ENCODE data around the gene IL4R.
"Not testable (repeated sequence)": the region's sequence is repeated elsewhere in the genome, so short reads cannot be mapped to it uniquely, and the experiment has no call there.

Gene IL4R

GRCh38 chr16:27408012-27408601, 94.3 kb downstream of the IL4R start:
- peak; percentile 44 for DNase-seq

DNA sequence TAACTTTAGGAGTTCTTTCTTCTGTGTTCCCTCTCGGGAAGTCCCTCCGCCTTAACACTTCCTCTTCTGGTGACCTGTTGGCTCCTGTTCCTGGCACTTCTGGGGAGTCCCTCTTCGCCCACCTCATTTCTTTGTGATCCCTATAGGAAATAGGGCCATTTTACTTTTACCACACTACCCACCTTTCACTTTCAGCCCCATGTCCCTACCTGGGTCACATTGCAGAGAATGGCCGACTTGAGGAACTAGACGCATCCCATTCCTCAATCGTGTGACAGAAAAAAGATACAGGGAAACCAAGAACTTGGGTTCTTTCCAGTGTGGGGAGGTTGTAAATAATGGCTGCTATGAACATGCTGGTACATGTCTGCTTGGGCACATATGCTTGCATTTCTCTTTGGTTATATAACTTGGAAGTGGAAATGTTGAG, 94.8 kb downstream of the IL4R start:
- DNase-seq = no peak

GRCh38 chr16:27409958-27410357, 96.2 kb downstream of the IL4R start:
- DNase-seq = not testable (repeated sequence)

- no peak for DNase-seq
Measured at GRCh38 chr16:27410761-27411160, 97.0 kb downstream of the IL4R start.

- DNase-seq = no peak
Measured at GRCh38 chr16:27413956-27414355, 100.2 kb downstream of the IL4R start.

Data from hematopoietic multipotent progenitor cell treated with erythropoietin and hydrocortisone succinate and interleukin-3 and kit ligand, for 8 days (in vitro differentiated cells).